Neural progenitor cell (in vitro differentiated cells): ENCODE data around the gene LRP3. TPM values are rescaled to one million over a fixed set of nuclear protein-coding genes. Genes with fewer than 3 reads are reported as not detected.
A peak's percentile ranks its signal among the peaks of the same experiment; 100 is the strongest.

Source experiments
- DNase-seq: peaks from one replicate; pipeline ENCODE4 v3.0.0-alpha.2; 2016; ENCODE audit warnings: low spot score
- H2AFZ ChIP-seq: fragments of 200-600 bp; sonication (generic); replicated peaks from 2 replicates; pipeline ENCODE4 v1.6.1; 2016; ENCODE audit warnings: antibody characterized with exemption
- H3F3A ChIP-seq: fragments of 200-600 bp; sonication (generic); 2 replicates; pipeline ENCODE4 v1.6.1; 2016; ENCODE audit warnings: antibody characterized with exemption, low read depth
- H3K27ac ChIP-seq: fragments of 200-600 bp; sonication (generic); 2 replicates; pipeline ENCODE4 v1.5.1; 2016; ENCODE audit warnings: mild to moderate bottlenecking
- H3K27me3 ChIP-seq: fragments of 200-600 bp; sonication (generic); 2 replicates; pipeline ENCODE4 v1.6.1; 2016; ENCODE audit warnings: mild to moderate bottlenecking, moderate library complexity
- H3K36me3 ChIP-seq: fragments of 200-600 bp; sonication (generic); 2 replicates; pipeline ENCODE4 v1.5.1; 2016
- H3K4me1 ChIP-seq: fragments of 200-600 bp; sonication (generic); 2 replicates; pipeline ENCODE4 v1.6.1; 2016; ENCODE audit warnings: mixed run types
- H3K4me2 ChIP-seq: fragments of 200-600 bp; sonication (generic); 2 replicates; pipeline ENCODE4 v1.6.1; 2016
- H3K4me3 ChIP-seq: fragments of 200-600 bp; sonication (generic); 2 replicates; pipeline ENCODE4 v1.5.1; 2016
- H3K79me2 ChIP-seq: fragments of 200-600 bp; sonication (generic); 2 replicates; pipeline ENCODE4 v1.6.1; 2016; ENCODE audit warnings: low read depth
- H3K9ac ChIP-seq: fragments of 200-600 bp; sonication (generic); 2 replicates; pipeline ENCODE4 v1.6.1; 2016
- H3K9me3 ChIP-seq: fragments of 200-600 bp; sonication (generic); 2 replicates; pipeline ENCODE4 v1.5.1; 2016; ENCODE audit warnings: low read depth
- H4K20me1 ChIP-seq: fragments of 200-600 bp; sonication (generic); 2 replicates; pipeline ENCODE4 v1.6.1; 2016; ENCODE audit warnings: low read depth
- H3K27ac Mint-ChIP-seq: 3 replicates; pipeline ENCODE4 v1.8.0; 2021; ENCODE audit warnings: mixed read lengths
- H3K27me3 Mint-ChIP-seq: 2 replicates; pipeline ENCODE4 v1.8.0; 2022; ENCODE audit warnings: low read depth, mild to moderate bottlenecking, inconsistent platforms, moderate library complexity, mixed read lengths; ENCODE audit not compliant: insufficient read depth
- H3K36me3 Mint-ChIP-seq: 3 replicates; pipeline ENCODE4 v1.8.0; 2021; ENCODE audit warnings: mixed read lengths
- H3K4me1 Mint-ChIP-seq: 3 replicates; pipeline ENCODE4 v1.8.0; 2021; ENCODE audit warnings: mixed read lengths
- H3K4me3 Mint-ChIP-seq: 3 replicates; pipeline ENCODE4 v1.8.0; 2021; ENCODE audit warnings: mild to moderate bottlenecking, moderate library complexity, mixed read lengths
- H3K9me3 Mint-ChIP-seq: 3 replicates; pipeline ENCODE4 v1.8.0; 2020; ENCODE audit warnings: mixed read lengths
- CTCF ChIP-seq: fragments of 200-600 bp; sonication (generic); IDR thresholded peaks from 2 replicates; pipeline ENCODE4 v1.5.1; 2017; ENCODE audit warnings: antibody characterized with exemption, mild to moderate bottlenecking
- EZH2 ChIP-seq: fragments of 200-600 bp; sonication (generic); IDR thresholded peaks from 2 replicates; pipeline ENCODE4 v1.6.1; 2017; ENCODE audit warnings: antibody characterized with exemption, mild to moderate bottlenecking, moderate library complexity
- EZH2phosphoT487 ChIP-seq: fragments of 200-600 bp; sonication (generic); IDR thresholded peaks from 2 replicates; pipeline ENCODE4 v1.6.1; 2017; ENCODE audit warnings: antibody characterized with exemption
- total RNA-seq: library from RNA; depleted of rRNA; stranded (reverse); fragments of >200 nt; gene quantifications from 2 replicates; pipeline ENCODE4 v1.2.3, GENCODE V29; 2015; ENCODE audit warnings: low replicate concordance

Gene LRP3
- total RNA-seq, 1 donor from 2014 or later: 7.5 TPM

- Histone ChIP-seq H3K79me2 (no peaks in the 10 kb centered on the region), H3K4me3 (no peak overlapping the region), H3K9me3 (no peaks in the 10 kb centered on the region), H4K20me1 (no peaks in the 10 kb centered on the region), H2AFZ (no peak overlapping the region), H3K27ac (no peak overlapping the region), H3F3A (no peaks in the 10 kb centered on the region), H3K4me1 (no peaks in the 10 kb centered on the region), H3K27me3 (no peaks in the 10 kb centered on the region), H3K4me2 (no peak overlapping the region), H3K36me3 (no peaks in the 10 kb centered on the region), H3K9ac (no peak overlapping the region)
- Mint-ChIP-seq H3K27me3 (no peaks in the 10 kb centered on the region), H3K9me3 (peaks cover 2% of the 10 kb centered on the region), H3K36me3 (no peaks in the 10 kb centered on the region), H3K4me3 (no peak overlapping the region), H3K27ac (no peak overlapping the region), H3K4me1 (no peaks in the 10 kb centered on the region)
- TF ChIP-seq EZH2phosphoT487: no peak
- TF ChIP-seq EZH2: no peak
- TF ChIP-seq CTCF: no peak
- DNase-seq: no peak
Measured at GRCh38 chr19:33240181-33240771, 46.1 kb downstream of the LRP3 start.

GRCh38 chr19:33241091-33241529, 47.0 kb downstream of the LRP3 start:
- DNase-seq: no peak
- Histone ChIP-seq H2AFZ (no peak overlapping the region), H3K4me1 (no peaks in the 10 kb centered on the region), H4K20me1 (no peaks in the 10 kb centered on the region), H3K36me3 (no peaks in the 10 kb centered on the region), H3K79me2 (no peaks in the 10 kb centered on the region), H3K27me3 (no peaks in the 10 kb centered on the region), H3K27ac (no peak overlapping the region), H3K9ac (no peak overlapping the region), H3K4me2 (no peak overlapping the region), H3K9me3 (peaks cover 5% of the 10 kb centered on the region), H3F3A (no peaks in the 10 kb centered on the region), H3K4me3 (no peak overlapping the region)
- no peaks in the 10 kb centered on the region for H3K36me3 Mint-ChIP-seq
- no peaks in the 10 kb centered on the region for H3K27me3 Mint-ChIP-seq
- peaks cover 2% of the 10 kb centered on the region for H3K9me3 Mint-ChIP-seq
- no peaks in the 10 kb centered on the region for H3K4me1 Mint-ChIP-seq
- no peak for TF ChIP-seq CTCF
- TF ChIP-seq EZH2: no peak
- no peak for TF ChIP-seq EZH2phosphoT487
- no peak overlapping the region for H3K27ac Mint-ChIP-seq
- no peak overlapping the region for H3K4me3 Mint-ChIP-seq

- no peaks in the 10 kb centered on the region for H3K4me1 Mint-ChIP-seq
- H3K9me3 Mint-ChIP-seq: peaks cover 2% of the 10 kb centered on the region
- H3K9me3 ChIP-seq: peaks cover 5% of the 10 kb centered on the region
- no peak overlapping the region for H3K4me2 ChIP-seq
- no peaks in the 10 kb centered on the region for H3K27me3 ChIP-seq
- no peaks in the 10 kb centered on the region for H4K20me1 ChIP-seq
- no peak overlapping the region for H3K27ac ChIP-seq
- peak; percentile 55 for DNase-seq
- no peaks in the 10 kb centered on the region for H3K36me3 Mint-ChIP-seq
- no peak overlapping the region for H3K4me3 Mint-ChIP-seq
- H3K9ac ChIP-seq: no peak overlapping the region
- H3K4me3 ChIP-seq: no peak overlapping the region
- no peak overlapping the region for H2AFZ ChIP-seq
- H3K79me2 ChIP-seq: no peaks in the 10 kb centered on the region
- H3F3A ChIP-seq: no peaks in the 10 kb centered on the region
- TF ChIP-seq CTCF (peak; percentile 82), EZH2phosphoT487 (no peak), EZH2 (no peak)
- H3K36me3 ChIP-seq: no peaks in the 10 kb centered on the region
- no peak overlapping the region for H3K27ac Mint-ChIP-seq
- H3K27me3 Mint-ChIP-seq: peaks cover 4% of the 10 kb centered on the region
- H3K4me1 ChIP-seq: no peaks in the 10 kb centered on the region
Measured at GRCh38 chr19:33241530-33242101, 47.5 kb downstream of the LRP3 start.
